IMR-90 (cell line): ENCODE measurements around the gene PTPRN2. TPM values are rescaled to one million over a fixed set of nuclear protein-coding genes. Genes with fewer than 3 reads are reported as not detected.

Source experiments
- ATAC-seq: fragments of 200-7000 bp; cut with Tn5 transposase; 2 replicates; pipeline ENCODE4 v1.9.1; 2020; ENCODE audit warnings: low read depth, mild to moderate bottlenecking, moderate library complexity
- BruUV-seq: library from RNA; stranded (reverse); fragments of 400-500 nt; replicated peaks from 2 replicates; lab custom pipeline; 2021; lab: Mats Ljungman, UMichigan
- CTCF ChIA-PET: fragments of 300-600 bp; formaldehyde crosslinking; extraction: SDS; loops from one replicate; lab custom pipeline; 2021; ENCODE audit warnings: antibody characterized with exemption; lab: Yijun Ruan, JAX
- POLR2A ChIA-PET: fragments of 300-600 bp; sonication (Branson Sonifier 250); formaldehyde crosslinking; loops from one replicate; lab custom pipeline; 2022; ENCODE audit warnings: antibody characterized with exemption; ENCODE audit not compliant: unreplicated experiment; lab: Charles Lee
- DNase-seq: peaks from one replicate; pipeline ENCODE4 v3.0.0; 2013
- H2AFZ ChIP-seq: replicated peaks from 2 replicates; pipeline ENCODE3; 2013; ENCODE audit warnings: low read length, mild to moderate bottlenecking; ENCODE audit not compliant: poor library complexity
- H2AK5ac ChIP-seq: 2 replicates; pipeline ENCODE4 v1.6.1; 2013; ENCODE audit warnings: low read depth, low read length, inconsistent platforms
- H2AK9ac ChIP-seq: replicated peaks from 2 replicates; pipeline ENCODE3; 2013; ENCODE audit warnings: mild to moderate bottlenecking, low read depth, low read length, moderate library complexity; ENCODE audit not compliant: poor library complexity
- H2BK120ac ChIP-seq: 2 replicates; pipeline ENCODE4 v1.6.1; 2013; ENCODE audit warnings: low read depth, low read length, inconsistent platforms
- H2BK15ac ChIP-seq: 3 replicates; pipeline ENCODE4 v1.6.1; 2013; ENCODE audit warnings: low read depth, low read length, inconsistent platforms
- H2BK20ac ChIP-seq: 2 replicates; pipeline ENCODE4 v1.6.1; 2013; ENCODE audit warnings: low read depth, mild to moderate bottlenecking, inconsistent platforms, low read length, moderate library complexity
- H2BK5ac ChIP-seq: 2 replicates; pipeline ENCODE4 v1.6.1; 2013; ENCODE audit warnings: mild to moderate bottlenecking, low read depth, low read length, inconsistent platforms; ENCODE audit not compliant: poor library complexity, severe bottlenecking
- H3K14ac ChIP-seq: replicated peaks from 2 replicates; pipeline ENCODE4 v1.6.1; 2013; ENCODE audit warnings: low read depth, low read length, inconsistent platforms
- H3K18ac ChIP-seq: 2 replicates; pipeline ENCODE4 v1.6.1; 2013; ENCODE audit warnings: low read depth, low read length, control low read depth
- H3K23ac ChIP-seq: 2 replicates; pipeline ENCODE4 v1.6.1; 2013; ENCODE audit warnings: low read depth, low read length, inconsistent platforms
- H3K27ac ChIP-seq: 2 replicates; pipeline ENCODE4 v1.5.1; 2013; ENCODE audit warnings: mild to moderate bottlenecking, control low read depth, low read length; ENCODE audit not compliant: insufficient read depth
- H3K27me3 ChIP-seq: 2 replicates; pipeline ENCODE4 v1.6.1; 2013; ENCODE audit warnings: low read length; ENCODE audit not compliant: control insufficient read depth, insufficient read depth
- H3K36me3 ChIP-seq: 2 replicates; pipeline ENCODE4 v1.6.1; 2013; ENCODE audit warnings: low read length, mixed read lengths; ENCODE audit not compliant: control insufficient read depth, insufficient read depth
- H3K4ac ChIP-seq: 2 replicates; pipeline ENCODE4 v1.6.1; 2013; ENCODE audit warnings: low read depth, low read length, inconsistent platforms
- H3K4me1 ChIP-seq: 2 replicates; pipeline ENCODE4 v1.6.1; 2013; ENCODE audit warnings: low read length, mixed read lengths; ENCODE audit not compliant: control insufficient read depth, insufficient read depth
- H3K4me2 ChIP-seq: 2 replicates; pipeline ENCODE4 v1.6.1; 2013; ENCODE audit warnings: low read depth, mild to moderate bottlenecking, control low read depth, low read length, moderate library complexity
- H3K4me3 ChIP-seq: 2 replicates; pipeline ENCODE4 v1.5.1; 2013; ENCODE audit warnings: low read depth, mild to moderate bottlenecking, control low read depth, low read length, moderate library complexity; ENCODE audit not compliant: insufficient read depth
- H3K56ac ChIP-seq: 2 replicates; pipeline ENCODE4 v1.6.1; 2013; ENCODE audit warnings: low read length, inconsistent platforms; ENCODE audit not compliant: insufficient read depth; ENCODE audit errors: extremely low read depth
- H3K79me1 ChIP-seq, 2 experiments: 2 replicates each; pipeline ENCODE4 v1.6.1; 2013; ENCODE audit warnings: low read length in 2 of 2, inconsistent platforms in 1 of 2, low read depth in 1 of 2
- H3K9ac ChIP-seq: 2 replicates; pipeline ENCODE4 v1.6.1; 2013; ENCODE audit warnings: low read depth, low read length, control low read depth
- H3K9me1 ChIP-seq: 2 replicates; pipeline ENCODE4 v1.6.1; 2013; ENCODE audit warnings: low read length, inconsistent platforms; ENCODE audit not compliant: insufficient read depth
- H3K9me3 ChIP-seq: 2 replicates; pipeline ENCODE4 v1.6.1; 2013; ENCODE audit warnings: low read length; ENCODE audit not compliant: control insufficient read depth, insufficient read depth
- H4K20me1 ChIP-seq: 2 replicates; pipeline ENCODE4 v1.6.1; 2013; ENCODE audit warnings: low read length, inconsistent platforms; ENCODE audit not compliant: insufficient read depth
- H4K5ac ChIP-seq: 2 replicates; pipeline ENCODE4 v1.6.1; 2013; ENCODE audit warnings: mild to moderate bottlenecking, low read depth, low read length, control low read depth
- H4K8ac ChIP-seq, 2 experiments: 2 replicates each; pipeline ENCODE4 v1.6.1; 2013; ENCODE audit warnings: low read depth in 2 of 2, low read length in 2 of 2, control low read depth in 1 of 2, inconsistent platforms in 1 of 2
- H4K91ac ChIP-seq: 2 replicates; pipeline ENCODE4 v1.6.1; 2013; ENCODE audit warnings: low read depth, low read length, inconsistent platforms; ENCODE audit not compliant: insufficient read depth
- CHD1 ChIP-seq: IDR thresholded peaks from 2 replicates; pipeline ENCODE4 v1.6.1; 2012; ENCODE audit warnings: low read depth, low read length, improper control_type of control experiment
- MAFK ChIP-seq: IDR thresholded peaks from 2 replicates; pipeline ENCODE4 v1.6.1; 2012; ENCODE audit warnings: low read depth, low read length, improper control_type of control experiment
- MAZ ChIP-seq: IDR thresholded peaks from 2 replicates; pipeline ENCODE4 v1.6.1; 2012; ENCODE audit warnings: low read depth, mild to moderate bottlenecking, low read length, improper control_type of control experiment, moderate library complexity, borderline replicate concordance
- NFE2L2 ChIP-seq: fragments of 150-350 bp; IDR thresholded peaks from 2 replicates; pipeline ENCODE4 v1.6.1; 2016; ENCODE audit warnings: low read depth, mild to moderate bottlenecking, low read length
- RCOR1 ChIP-seq: IDR thresholded peaks from 2 replicates; pipeline ENCODE4 v1.6.1; 2012; ENCODE audit warnings: mild to moderate bottlenecking, low read length, improper control_type of control experiment; ENCODE audit not compliant: insufficient replicate concordance
- SMC3 ChIP-seq: fragments of 150-350 bp; IDR thresholded peaks from 2 replicates; pipeline ENCODE4 v1.6.1; 2016; ENCODE audit warnings: low read depth, mild to moderate bottlenecking, antibody characterized with exemption, low read length, moderate library complexity
- USF2 ChIP-seq: fragments of 150-350 bp; IDR thresholded peaks from 2 replicates; pipeline ENCODE4 v1.6.1; 2017; ENCODE audit warnings: mild to moderate bottlenecking, antibody characterized with exemption, low read length, low read depth
- WGBS, 2 experiments: methylation state at CpG; one replicate each; pipeline versions ENCODE4 v1.1.5 to v1.1.7; 2013; ENCODE audit warnings: missing lambda C conversion rate in 2 of 2; ENCODE audit not compliant: insufficient read length in 1 of 2; ENCODE audit errors: extremely low coverage in 2 of 2; 5-methylcytosine and 5-hydroxymethylcytosine counted together
- dilution Hi-C: fragments of 300-500 bp; cut with HindIII; formaldehyde crosslinking; loops from one replicate; pipeline ENCODE4 v1.14.3; 2018; ENCODE audit warnings: low sequenced_read_pairs; ENCODE audit not compliant: unreplicated experiment
- in situ Hi-C: fragments of 300-500 bp; cut with MboI; formaldehyde crosslinking; loops from 3 replicates; pipeline ENCODE4 v1.14.3; 2019; ENCODE audit warnings: low sequenced_read_pairs, inconsistent platforms, mixed read lengths
- intact Hi-C: fragments of 100-400 bp; cut with micrococcal nuclease; formaldehyde crosslinking; loops from 2 replicates; pipeline ENCODE4 v1.10.0; 2022
- polyA plus RNA-seq, 3 experiments: library from polyadenylated mRNA; depleted of rRNA; stranded (reverse); fragments of >200 nt; gene quantifications; 2 replicates each; pipeline ENCODE4 v1.2.3, GENCODE V29; 2012; ENCODE audit warnings: low replicate concordance in 1 of 3
- total RNA-seq: library from RNA; depleted of rRNA; stranded (reverse); fragments of >200 nt; gene quantifications from 2 replicates; pipeline ENCODE4 v1.2.3, GENCODE V29; 2012

The PTPRN2 gene
- total and polyA plus RNA-seq, 2 of the 4 experiments (the other 2 are of a cell fraction), result 0.03 TPM; not detected in 1

- Histone ChIP-seq H3K18ac (no peak overlapping the region), H3K9me3 (peaks cover 69% of the 10 kb centered on the region), H4K91ac (no peak overlapping the region), H3K9me1 (no peaks in the 10 kb centered on the region), H3K56ac (no peak overlapping the region), H2BK15ac (no peak overlapping the region), H2AFZ (no peak overlapping the region), H4K20me1 (no peaks in the 10 kb centered on the region), H3K4me2 (no peak overlapping the region), H2BK5ac (no peak overlapping the region), H3K9ac (no peak overlapping the region), H2BK20ac (no peak overlapping the region), H2AK5ac (no peak overlapping the region), H3K4ac (no peak overlapping the region), H3K27ac (no peak overlapping the region), H3K36me3 (no peaks in the 10 kb centered on the region), H2AK9ac (no peak overlapping the region), H4K5ac (no peak overlapping the region), H3K4me1 (no peaks in the 10 kb centered on the region), H3K27me3 (no peaks in the 10 kb centered on the region), H3K4me3 (no peak overlapping the region), H3K14ac (no peak overlapping the region), H3K23ac (no peak overlapping the region), H3K79me1 (no peaks in the 10 kb centered on the region), H4K8ac (no peak overlapping the region), H2BK120ac (no peak overlapping the region)
- ChIA-PET POLR2A (no interaction called here), CTCF (no interaction called here)
- 84% methylated on average over 27 of the region's 55 CpGs; no CpG with 5 or more reads in 1 of the 2 experiments for WGBS, 2 experiments
- no peak for TF ChIP-seq SMC3
- TF ChIP-seq NFE2L2, result no peak
- TF ChIP-seq MAFK, result no peak
- no peak for TF ChIP-seq RCOR1
- TF ChIP-seq MAZ, result no peak
- TF ChIP-seq CHD1, result no peak
- no peak for TF ChIP-seq USF2
- dilution Hi-C loops, result no loop called here
- in situ Hi-C loops, result no loop called here
- no peak for ATAC-seq
- no TSS peak for BruUV-seq
- DNase-seq, result no peak
- intact Hi-C loops, result no loop called here
Measured at GRCh38 chr7:157809863-157810851, 777.5 kb downstream of the PTPRN2 start.
